ENCODE measurements around the gene TBX4.
A peak's percentile ranks its signal among the peaks of the same experiment; 100 is the strongest.

Gene TBX4

DNA sequence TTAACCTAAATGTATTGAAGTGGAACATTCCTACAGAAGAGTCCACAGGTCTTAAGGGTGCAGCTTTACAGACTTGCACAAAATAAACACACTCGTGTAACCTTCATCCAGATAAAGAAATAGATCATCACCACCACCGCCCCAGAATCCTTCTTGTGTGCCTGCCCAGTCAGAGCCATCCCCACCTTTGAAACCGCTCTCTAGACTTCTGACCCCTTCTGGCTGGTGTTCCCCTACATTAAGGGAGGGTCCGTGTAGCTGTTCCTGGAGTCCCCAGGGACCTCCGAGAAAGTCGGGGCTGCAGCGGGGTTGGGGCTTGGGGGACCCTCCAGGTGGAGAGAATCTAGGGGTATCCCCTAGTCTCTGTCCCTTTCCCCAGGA, 9.4 kb downstream of the TBX4 start:
- ATAC-seq, result peak; percentile 11; the same call in 1 of the 3 replicates
- TF ChIP-seq RARB (CRISPR knock-in tag; IDR thresholded peaks at IDR 0.05) (no peak), OSR1 (CRISPR knock-in tag; IDR thresholded peaks at IDR 0.05) (no peak), ZNF8 (CRISPR knock-in tag; IDR thresholded peaks at IDR 0.05) (no peak)
- TF ChIP-seq, protein P1, sequence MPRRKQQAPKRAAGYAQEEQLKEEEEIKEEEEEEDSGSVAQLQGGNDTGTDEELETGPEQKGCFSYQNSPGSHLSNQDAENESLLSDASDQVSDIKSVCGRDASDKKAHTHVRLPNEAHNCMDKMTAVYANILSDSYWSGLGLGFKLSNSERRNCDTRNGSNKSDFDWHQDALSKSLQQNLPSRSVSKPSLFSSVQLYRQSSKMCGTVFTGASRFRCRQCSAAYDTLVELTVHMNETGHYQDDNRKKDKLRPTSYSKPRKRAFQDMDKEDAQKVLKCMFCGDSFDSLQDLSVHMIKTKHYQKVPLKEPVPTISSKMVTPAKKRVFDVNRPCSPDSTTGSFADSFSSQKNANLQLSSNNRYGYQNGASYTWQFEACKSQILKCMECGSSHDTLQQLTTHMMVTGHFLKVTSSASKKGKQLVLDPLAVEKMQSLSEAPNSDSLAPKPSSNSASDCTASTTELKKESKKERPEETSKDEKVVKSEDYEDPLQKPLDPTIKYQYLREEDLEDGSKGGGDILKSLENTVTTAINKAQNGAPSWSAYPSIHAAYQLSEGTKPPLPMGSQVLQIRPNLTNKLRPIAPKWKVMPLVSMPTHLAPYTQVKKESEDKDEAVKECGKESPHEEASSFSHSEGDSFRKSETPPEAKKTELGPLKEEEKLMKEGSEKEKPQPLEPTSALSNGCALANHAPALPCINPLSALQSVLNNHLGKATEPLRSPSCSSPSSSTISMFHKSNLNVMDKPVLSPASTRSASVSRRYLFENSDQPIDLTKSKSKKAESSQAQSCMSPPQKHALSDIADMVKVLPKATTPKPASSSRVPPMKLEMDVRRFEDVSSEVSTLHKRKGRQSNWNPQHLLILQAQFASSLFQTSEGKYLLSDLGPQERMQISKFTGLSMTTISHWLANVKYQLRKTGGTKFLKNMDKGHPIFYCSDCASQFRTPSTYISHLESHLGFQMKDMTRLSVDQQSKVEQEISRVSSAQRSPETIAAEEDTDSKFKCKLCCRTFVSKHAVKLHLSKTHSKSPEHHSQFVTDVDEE (CRISPR knock-in tag; IDR thresholded peaks at IDR 0.05), result no peak
- TF ChIP-seq, protein P2, sequence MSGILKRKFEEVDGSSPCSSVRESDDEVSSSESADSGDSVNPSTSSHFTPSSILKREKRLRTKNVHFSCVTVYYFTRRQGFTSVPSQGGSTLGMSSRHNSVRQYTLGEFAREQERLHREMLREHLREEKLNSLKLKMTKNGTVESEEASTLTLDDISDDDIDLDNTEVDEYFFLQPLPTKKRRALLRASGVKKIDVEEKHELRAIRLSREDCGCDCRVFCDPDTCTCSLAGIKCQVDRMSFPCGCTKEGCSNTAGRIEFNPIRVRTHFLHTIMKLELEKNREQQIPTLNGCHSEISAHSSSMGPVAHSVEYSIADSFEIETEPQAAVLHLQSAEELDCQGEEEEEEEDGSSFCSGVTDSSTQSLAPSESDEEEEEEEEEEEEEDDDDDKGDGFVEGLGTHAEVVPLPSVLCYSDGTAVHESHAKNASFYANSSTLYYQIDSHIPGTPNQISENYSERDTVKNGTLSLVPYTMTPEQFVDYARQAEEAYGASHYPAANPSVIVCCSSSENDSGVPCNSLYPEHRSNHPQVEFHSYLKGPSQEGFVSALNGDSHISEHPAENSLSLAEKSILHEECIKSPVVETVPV (CRISPR knock-in tag; IDR thresholded peaks at IDR 0.05), result no peak

DNA sequence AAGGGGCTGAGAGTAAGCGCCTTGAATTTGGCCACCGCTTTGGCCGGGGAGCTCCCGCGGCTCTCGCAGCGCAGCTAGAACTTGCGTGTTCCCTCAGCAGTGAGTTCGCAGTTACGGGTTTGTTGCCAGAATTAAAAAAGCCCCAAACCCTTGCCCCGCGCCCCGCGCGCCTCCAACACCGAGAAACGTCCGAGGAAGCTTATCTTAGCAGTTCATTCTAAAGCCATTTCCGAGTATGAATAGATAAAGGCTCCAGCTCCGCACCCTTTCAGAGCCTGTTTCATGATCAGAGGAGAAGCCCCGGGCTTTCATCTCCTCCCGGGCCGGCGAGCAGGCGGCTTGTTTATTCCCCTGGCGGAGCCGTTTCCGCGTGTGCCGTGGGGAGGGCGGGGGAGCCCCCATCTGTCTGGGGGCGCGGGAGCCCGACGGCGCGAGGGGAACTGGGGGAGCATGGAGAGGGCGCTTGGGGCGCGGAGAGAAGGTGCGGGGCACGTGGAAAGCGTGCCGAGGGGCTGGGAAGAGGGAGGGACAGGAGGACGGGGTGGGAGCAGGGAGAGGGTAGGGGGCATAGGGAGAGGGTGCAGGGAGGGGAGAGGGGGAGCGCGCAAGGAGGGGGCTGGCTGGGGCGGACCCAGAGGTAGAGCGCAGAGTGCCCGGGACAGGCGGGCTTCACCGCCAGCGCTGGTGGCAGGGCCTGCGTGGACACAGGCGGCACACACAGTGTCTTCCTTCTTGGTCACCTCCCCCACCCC, 9.9 kb downstream of the TBX4 start:
- TF ChIP-seq ZFP3 (CRISPR knock-in tag; IDR thresholded peaks at IDR 0.05) (no peak), PPARA (CRISPR knock-in tag; IDR thresholded peaks at IDR 0.05; ENCODE audit: borderline replicate concordance) (no peak)
- TF ChIP-seq, protein P3, sequence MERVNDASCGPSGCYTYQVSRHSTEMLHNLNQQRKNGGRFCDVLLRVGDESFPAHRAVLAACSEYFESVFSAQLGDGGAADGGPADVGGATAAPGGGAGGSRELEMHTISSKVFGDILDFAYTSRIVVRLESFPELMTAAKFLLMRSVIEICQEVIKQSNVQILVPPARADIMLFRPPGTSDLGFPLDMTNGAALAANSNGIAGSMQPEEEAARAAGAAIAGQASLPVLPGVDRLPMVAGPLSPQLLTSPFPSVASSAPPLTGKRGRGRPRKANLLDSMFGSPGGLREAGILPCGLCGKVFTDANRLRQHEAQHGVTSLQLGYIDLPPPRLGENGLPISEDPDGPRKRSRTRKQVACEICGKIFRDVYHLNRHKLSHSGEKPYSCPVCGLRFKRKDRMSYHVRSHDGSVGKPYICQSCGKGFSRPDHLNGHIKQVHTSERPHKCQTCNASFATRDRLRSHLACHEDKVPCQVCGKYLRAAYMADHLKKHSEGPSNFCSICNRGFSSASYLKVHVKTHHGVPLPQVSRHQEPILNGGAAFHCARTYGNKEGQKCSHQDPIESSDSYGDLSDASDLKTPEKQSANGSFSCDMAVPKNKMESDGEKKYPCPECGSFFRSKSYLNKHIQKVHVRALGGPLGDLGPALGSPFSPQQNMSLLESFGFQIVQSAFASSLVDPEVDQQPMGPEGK (CRISPR knock-in tag; IDR thresholded peaks at IDR 0.05; ENCODE audit: borderline replicate concordance), result no peak
- TF ChIP-seq, protein P1 (CRISPR knock-in tag; IDR thresholded peaks at IDR 0.05), result no peak
- ATAC-seq, result peak; percentile 56

DNA sequence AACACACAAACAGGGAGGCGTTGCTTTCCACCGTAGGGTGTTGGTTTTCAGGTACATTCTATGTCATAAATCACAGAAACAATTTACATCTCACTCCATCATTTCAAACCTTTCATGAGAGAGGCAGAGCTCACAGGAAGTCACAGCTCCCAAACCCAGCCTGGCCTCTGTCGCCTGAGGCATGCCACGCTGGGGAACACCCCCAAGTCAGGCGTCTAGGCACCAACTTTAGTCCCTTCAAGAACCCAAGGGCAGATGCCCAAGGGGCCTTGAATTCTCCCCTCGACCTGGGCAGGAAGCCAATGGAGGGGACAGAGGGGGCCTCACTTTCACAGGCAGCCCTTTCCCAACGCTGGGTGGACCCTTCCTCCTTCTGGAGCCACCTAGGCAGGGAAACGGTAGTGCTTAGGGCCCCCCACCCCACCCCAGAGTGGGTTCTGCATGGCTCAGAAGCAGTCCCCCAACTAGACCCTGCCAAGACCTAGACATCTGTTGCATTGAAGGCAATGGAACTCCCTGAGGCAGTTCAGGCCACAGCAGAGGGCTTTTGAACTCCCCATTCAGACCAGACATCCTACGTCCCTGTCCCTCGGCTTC, 10.6 kb downstream of the TBX4 start:
- ATAC-seq, result no peak
- TF ChIP-seq TCF4 (CRISPR knock-in tag; IDR thresholded peaks at IDR 0.05; ENCODE audit: borderline replicate concordance) (no peak), ESRRG (CRISPR knock-in tag; IDR thresholded peaks at IDR 0.05) (no peak), BACH2 (CRISPR knock-in tag; IDR thresholded peaks at IDR 0.05; ENCODE audit: borderline replicate concordance) (no peak), OSR1 (CRISPR knock-in tag; IDR thresholded peaks at IDR 0.05) (no peak), ZFP3 (CRISPR knock-in tag; IDR thresholded peaks at IDR 0.05) (no peak), ZNF565 (CRISPR knock-in tag; conservative IDR thresholded peaks at IDR 0.05; ENCODE audit: low read depth) (no peak), ZNF8 (CRISPR knock-in tag; IDR thresholded peaks at IDR 0.05) (no peak), ZFP30 (CRISPR knock-in tag; IDR thresholded peaks at IDR 0.05) (no peak)
- TF ChIP-seq, protein P4, sequence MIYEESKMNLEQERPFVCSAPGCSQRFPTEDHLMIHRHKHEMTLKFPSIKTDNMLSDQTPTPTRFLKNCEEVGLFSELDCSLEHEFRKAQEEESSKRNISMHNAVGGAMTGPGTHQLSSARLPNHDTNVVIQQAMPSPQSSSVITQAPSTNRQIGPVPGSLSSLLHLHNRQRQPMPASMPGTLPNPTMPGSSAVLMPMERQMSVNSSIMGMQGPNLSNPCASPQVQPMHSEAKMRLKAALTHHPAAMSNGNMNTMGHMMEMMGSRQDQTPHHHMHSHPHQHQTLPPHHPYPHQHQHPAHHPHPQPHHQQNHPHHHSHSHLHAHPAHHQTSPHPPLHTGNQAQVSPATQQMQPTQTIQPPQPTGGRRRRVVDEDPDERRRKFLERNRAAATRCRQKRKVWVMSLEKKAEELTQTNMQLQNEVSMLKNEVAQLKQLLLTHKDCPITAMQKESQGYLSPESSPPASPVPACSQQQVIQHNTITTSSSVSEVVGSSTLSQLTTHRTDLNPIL (CRISPR knock-in tag; IDR thresholded peaks at IDR 0.05; ENCODE audit: low read depth), result no peak
